Body of pancreas (tissue), 4 donors: ENCODE measurements around the gene DPYSL4. TPM values are rescaled to one million over a fixed set of nuclear protein-coding genes. Genes with fewer than 3 reads are reported as not detected.

Experiments
- ATAC-seq: fragments of 150-250 bp; one replicate; pipeline ENCODE4 v1.9.1; 2016
- DNase-seq, 4 donors: peaks; one replicate each; pipeline ENCODE4 v3.0.0-alpha.2; 2019
- H3K27ac ChIP-seq, 4 donors: fragments of 200-600 bp; sonication (generic); 1 replicate in 3 of 4; 2 replicates in 1 of 4; pipeline versions ENCODE4 v1.5.1 to v1.6.1; 2016 to 2019; ENCODE audit warnings: mild to moderate bottlenecking in 1 of 4, mixed read lengths in 1 of 4, moderate library complexity in 1 of 4
- H3K27me3 ChIP-seq, 2 donors: fragments of 200-600 bp; sonication (generic); one replicate each; pipeline ENCODE4 v1.6.0; 2016; ENCODE audit warnings: mild to moderate bottlenecking in 1 of 2
- H3K36me3 ChIP-seq, 2 donors: fragments of 200-600 bp; sonication (generic); replicated peaks in 1 of 2; 2 replicates each; pipeline ENCODE4 v1.5.1; 2016; ENCODE audit warnings: low read depth in 2 of 2; ENCODE audit not compliant: insufficient read depth in 1 of 2
- H3K4me1 ChIP-seq: fragments of 200-600 bp; sonication (generic); one replicate; pipeline ENCODE4 v1.6.0; 2016
- H3K4me3 ChIP-seq, 2 donors: fragments of 200-600 bp; sonication (generic); 1 replicate in 1 of 2; 2 replicates in 1 of 2; pipeline ENCODE4 v1.5.1; 2016 to 2019
- H3K9me3 ChIP-seq, 3 donors: fragments of 200-600 bp; sonication (generic); 1 replicate in 2 of 3; 2 replicates in 1 of 3; pipeline ENCODE4 v1.5.1; 2016
- CTCF ChIP-seq, 7 experiments: fragments of 450-650 bp in 4 of 7; fragments of 200-600 bp in 3 of 7; sonication (generic) in 3 of 7; IDR thresholded peaks; one replicate each; pipeline ENCODE4 v1.5.1; 2016 to 2019; ENCODE audit warnings: antibody characterized with exemption in 7 of 7
- POLR2A ChIP-seq, 3 donors: fragments of 450-650 bp; IDR thresholded peaks; one replicate each; pipeline ENCODE4 v1.6.1; 2016; ENCODE audit warnings: antibody characterized with exemption in 3 of 3, mild to moderate bottlenecking in 2 of 3
- WGBS, 2 donors: methylation state at CpG; one replicate each; pipeline ENCODE4 v1.1.5; 2017; 5-methylcytosine and 5-hydroxymethylcytosine counted together
- intact Hi-C: fragments of 100-400 bp; cut with DNase I; formaldehyde crosslinking; loops from one replicate; pipeline ENCODE4 v1.15.1; 2023
- total RNA-seq, 2 donors: library from RNA; depleted of rRNA; stranded (reverse); fragments of >200 nt; gene quantifications; one replicate each; pipeline ENCODE4 v1.1.0, GENCODE V29; 2016

DPYSL4 gene
- total RNA-seq, 2 donors from 2014 or later = 0.52 TPM; not detected in 1

- ATAC-seq (no peak), DNase-seq (peak in 1 of 4 donors; percentile 6)
- no peaks in the 10 kb centered on the region for H3K4me1 ChIP-seq
- WGBS, 2 donors = 84 to 85% methylated on average over 17 to 40 of the region's 42 CpGs
- no peaks in the 10 kb centered on the region for H3K27me3 ChIP-seq
- intact Hi-C loops = no loop called here
- TF ChIP-seq POLR2A (IDR thresholded peaks at IDR 0.05) = no peak
- TF ChIP-seq CTCF (IDR thresholded peaks at IDR 0.05) = no peak
- H3K27ac ChIP-seq = no peak overlapping the region
- H3K9me3 ChIP-seq = no peaks in the 10 kb centered on the region
- no peak overlapping the region for H3K4me3 ChIP-seq
- H3K36me3 ChIP-seq = no peaks in the 10 kb centered on the region
These were observed 46.4 kb upstream of the DPYSL4 start for GRCh38 chr10:132140167-132140925.

GRCh38 chr10:132141076-132141475 lies 45.7 kb upstream of the DPYSL4 start:
- Histone ChIP-seq H3K36me3 (no peaks in the 10 kb centered on the region), H3K27ac (no peak overlapping the region), H3K9me3 (no peaks in the 10 kb centered on the region), H3K4me1 (no peaks in the 10 kb centered on the region), H3K27me3 (no peaks in the 10 kb centered on the region), H3K4me3 (no peak overlapping the region)
- DNase-seq = peak in 1 of 4 donors; percentile 5
- TF ChIP-seq POLR2A (IDR thresholded peaks at IDR 0.05) (no peak), CTCF (IDR thresholded peaks at IDR 0.05) (no peak)
- 70 to 80% methylated on average over 1 to 7 of the region's 7 CpGs for WGBS, 2 donors
- intact Hi-C loops = no loop called here
- ATAC-seq = no peak

DNA sequence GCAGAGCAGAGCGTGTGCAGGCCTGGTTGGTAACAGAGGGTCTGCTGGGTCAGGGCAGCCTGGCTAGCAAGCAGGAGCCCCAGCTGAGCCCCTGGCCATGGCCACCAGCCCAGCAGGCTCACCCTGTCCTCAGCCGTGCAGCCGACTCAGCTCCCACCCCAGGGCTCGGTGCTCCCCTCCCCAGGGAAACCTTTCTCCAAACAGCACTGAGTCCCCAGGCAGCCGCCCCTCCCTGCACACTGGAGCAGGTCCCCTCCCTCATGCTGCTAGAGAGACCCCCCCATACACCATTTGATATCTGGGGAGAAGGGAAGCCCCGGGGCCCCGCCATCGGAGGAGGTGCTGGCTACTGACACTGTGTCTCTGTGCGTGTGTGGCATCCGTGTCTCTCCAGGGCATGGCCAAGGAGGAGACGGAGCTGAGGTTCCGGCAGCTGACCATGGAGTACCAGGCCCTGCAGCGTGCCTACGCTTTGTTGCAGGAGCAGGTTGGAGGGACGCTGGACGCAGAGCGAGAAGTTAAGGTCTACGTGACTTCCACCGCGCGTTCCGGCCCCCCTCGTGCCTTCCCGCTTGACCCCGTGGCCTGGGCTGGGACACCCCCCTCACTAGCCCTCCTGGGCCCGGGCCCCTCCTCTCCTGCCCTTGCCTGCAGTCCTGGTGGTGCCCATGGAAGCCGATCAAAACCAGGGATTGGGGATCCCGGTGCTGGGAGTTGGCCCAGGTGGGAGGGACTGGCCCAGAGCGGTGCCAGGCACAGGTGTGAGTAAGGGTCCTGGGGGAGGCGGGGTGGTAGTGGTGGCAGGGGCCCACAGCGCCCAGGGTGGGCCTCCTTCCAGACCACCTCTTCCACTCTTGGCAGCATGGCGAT lies 45.0 kb upstream of the DPYSL4 start:
- DNase-seq = peak in 1 of 4 donors; percentile 11
- no peak for ATAC-seq
- no peaks in the 10 kb centered on the region for H3K4me1 ChIP-seq
- H3K27me3 ChIP-seq = no peaks in the 10 kb centered on the region
- intact Hi-C loops = no loop called here
- H3K27ac ChIP-seq = no peak overlapping the region
- H3K4me3 ChIP-seq = no peak overlapping the region
- TF ChIP-seq POLR2A (IDR thresholded peaks at IDR 0.05) = no peak
- 74 to 81% methylated on average over 25 to 30 of the region's 32 CpGs for WGBS, 2 donors
- H3K9me3 ChIP-seq = no peaks in the 10 kb centered on the region
- no peaks in the 10 kb centered on the region for H3K36me3 ChIP-seq

GRCh38 chr10:132142396-132143161 lies 44.2 kb upstream of the DPYSL4 start:
- Histone ChIP-seq H3K27me3 (no peaks in the 10 kb centered on the region), H3K36me3 (no peaks in the 10 kb centered on the region), H3K9me3 (no peaks in the 10 kb centered on the region), H3K4me1 (no peaks in the 10 kb centered on the region), H3K27ac (no peak overlapping the region), H3K4me3 (no peak overlapping the region)
- ATAC-seq (peak; percentile 55), DNase-seq (peak; percentile 36 to 68 (median 54))
- intact Hi-C loops = no loop called here
- 25% methylated on average over 32 of the region's 33 CpGs; no CpG with 5 or more reads in 1 of the 2 donors for WGBS, 2 donors
- TF ChIP-seq POLR2A (IDR thresholded peaks at IDR 0.05) (no peak), CTCF (IDR thresholded peaks at IDR 0.05) (peak; percentile 70 to 95 (median 79))

- no peak for ATAC-seq
- DNase-seq = peak in 1 of 4 donors; percentile 5
- TF ChIP-seq CTCF (IDR thresholded peaks at IDR 0.05) (no peak), POLR2A (IDR thresholded peaks at IDR 0.05) (no peak)
- 30 to 37% methylated on average over 8 to 12 of the region's 12 CpGs for WGBS, 2 donors
- intact Hi-C loops = no loop called here
- H3K27ac ChIP-seq = no peak overlapping the region
- H3K9me3 ChIP-seq = no peaks in the 10 kb centered on the region
- H3K4me3 ChIP-seq = no peak overlapping the region
- no peaks in the 10 kb centered on the region for H3K36me3 ChIP-seq
- H3K27me3 ChIP-seq = no peaks in the 10 kb centered on the region
- H3K4me1 ChIP-seq = no peaks in the 10 kb centered on the region
These were observed 43.6 kb upstream of the DPYSL4 start for GRCh38 chr10:132143162-132143561.
